Stromal cell of bone marrow (primary cell): Measurements from ENCODE around the gene MUTYH.

ENCODE experiments used
- DNase-seq: peaks from one replicate; pipeline ENCODE4 v3.0.0-alpha.2; 2012; ENCODE audit warnings: low read depth

Gene MUTYH

GRCh38 chr1:45348966-45349677 is 8.9 kb upstream of the MUTYH start:
- no peak for DNase-seq

DNA sequence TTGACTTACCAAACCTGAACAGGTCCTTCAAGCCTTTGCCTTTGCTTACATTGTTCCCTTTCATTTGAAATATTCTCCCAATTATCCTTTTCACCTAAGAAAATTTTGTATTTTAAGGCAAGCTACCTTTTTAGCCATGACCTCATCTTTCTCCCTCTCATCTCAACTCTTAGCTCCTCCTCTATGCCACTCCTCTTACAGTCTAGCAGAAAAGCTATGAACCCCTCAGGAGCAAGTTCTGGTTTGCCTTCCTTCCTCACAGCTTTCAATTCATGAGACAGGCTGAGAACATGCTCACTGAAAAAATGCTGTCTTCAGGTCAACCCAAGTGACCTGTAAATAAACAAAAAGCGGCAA is 8.3 kb upstream of the MUTYH start:
- DNase-seq: no peak

DNA sequence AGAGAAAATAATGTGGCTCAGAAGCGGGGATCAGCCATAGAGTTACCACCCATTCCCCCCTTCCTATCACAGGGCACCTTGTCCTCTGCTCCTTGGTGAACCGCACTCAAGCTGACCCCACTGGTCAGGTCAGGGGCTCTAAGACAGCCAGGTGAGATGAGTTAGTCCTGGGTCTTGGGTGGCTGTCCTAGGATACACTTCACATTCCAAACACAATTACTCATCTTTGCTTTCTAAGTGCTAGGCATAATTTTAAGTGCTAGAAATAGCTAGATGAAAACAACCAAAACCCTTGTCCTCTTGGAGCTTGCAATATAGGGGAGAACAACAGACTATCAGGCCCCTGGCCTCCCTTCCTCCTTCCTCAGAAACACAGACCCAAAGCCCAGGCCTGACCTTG is 7.8 kb upstream of the MUTYH start:
- DNase-seq: no peak

GRCh38 chr1:45346473-45346872 is 6.2 kb upstream of the MUTYH start:
- DNase-seq: no peak

- DNase-seq: no peak
Observed at GRCh38 chr1:45345014-45345413, 4.8 kb upstream of the MUTYH start.

- DNase-seq: no peak
Observed at GRCh38 chr1:45344499-45344898, 4.3 kb upstream of the MUTYH start.

- DNase-seq: no peak
Observed at GRCh38 chr1:45340816-45341466, 701 bp upstream of the MUTYH start.

- DNase-seq: no peak
Observed at GRCh38 chr1:45337630-45338325, 2.5 kb downstream of the MUTYH start.

DNA sequence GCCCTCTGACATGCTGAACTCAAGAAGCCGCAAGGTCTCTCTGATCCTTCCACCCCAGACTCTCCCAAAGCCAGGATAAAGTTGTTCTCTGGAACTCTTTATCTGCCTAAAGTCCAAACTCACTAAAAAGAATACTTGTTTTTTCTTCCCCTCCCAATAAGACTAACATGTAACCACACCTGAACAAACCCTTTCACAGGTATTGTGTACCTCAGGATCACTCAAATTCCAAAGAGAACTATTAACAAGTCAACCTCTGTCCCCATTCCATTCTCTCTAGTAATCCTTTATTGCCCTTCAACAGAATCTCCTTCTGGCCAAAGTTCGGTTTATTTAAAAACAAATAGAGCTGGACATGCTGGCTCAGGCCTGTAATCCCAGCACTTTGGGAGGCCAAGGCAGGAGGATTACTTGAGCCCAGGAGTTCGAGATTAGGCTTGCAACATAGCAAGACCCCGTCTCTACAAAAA is 4.3 kb downstream of the MUTYH start:
- DNase-seq: no peak

GRCh38 chr1:45334308-45335245 is 5.7 kb downstream of the MUTYH start:
- no peak for DNase-seq

GRCh38 chr1:45332346-45332720 is 7.9 kb downstream of the MUTYH start:
- no peak for DNase-seq

- DNase-seq: no peak
Observed at GRCh38 chr1:45331436-45332345, 8.5 kb downstream of the MUTYH start.

DNA sequence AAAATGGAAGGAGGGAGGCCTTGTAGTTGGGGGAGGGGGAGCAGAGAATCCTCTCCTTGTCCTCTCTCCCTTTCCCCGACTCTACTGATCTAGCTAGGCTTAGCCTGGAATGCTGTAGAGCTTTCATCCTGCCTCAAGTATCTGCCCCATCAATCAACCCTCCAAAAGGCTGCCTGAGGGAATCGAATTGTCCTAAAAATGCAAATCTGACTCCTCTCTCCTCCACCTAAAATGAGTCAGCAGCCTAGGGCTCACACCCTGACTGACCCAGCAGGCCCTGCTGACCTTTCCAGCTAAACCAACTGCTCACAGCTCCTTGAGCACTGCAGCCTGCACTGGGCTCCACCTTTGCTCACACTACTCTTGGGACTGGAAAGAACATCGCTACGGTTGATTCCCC is 10.8 kb downstream of the MUTYH start:
- DNase-seq: no peak

- no peak for DNase-seq
Observed at GRCh38 chr1:45328680-45329079, 11.6 kb downstream of the MUTYH start.

DNA sequence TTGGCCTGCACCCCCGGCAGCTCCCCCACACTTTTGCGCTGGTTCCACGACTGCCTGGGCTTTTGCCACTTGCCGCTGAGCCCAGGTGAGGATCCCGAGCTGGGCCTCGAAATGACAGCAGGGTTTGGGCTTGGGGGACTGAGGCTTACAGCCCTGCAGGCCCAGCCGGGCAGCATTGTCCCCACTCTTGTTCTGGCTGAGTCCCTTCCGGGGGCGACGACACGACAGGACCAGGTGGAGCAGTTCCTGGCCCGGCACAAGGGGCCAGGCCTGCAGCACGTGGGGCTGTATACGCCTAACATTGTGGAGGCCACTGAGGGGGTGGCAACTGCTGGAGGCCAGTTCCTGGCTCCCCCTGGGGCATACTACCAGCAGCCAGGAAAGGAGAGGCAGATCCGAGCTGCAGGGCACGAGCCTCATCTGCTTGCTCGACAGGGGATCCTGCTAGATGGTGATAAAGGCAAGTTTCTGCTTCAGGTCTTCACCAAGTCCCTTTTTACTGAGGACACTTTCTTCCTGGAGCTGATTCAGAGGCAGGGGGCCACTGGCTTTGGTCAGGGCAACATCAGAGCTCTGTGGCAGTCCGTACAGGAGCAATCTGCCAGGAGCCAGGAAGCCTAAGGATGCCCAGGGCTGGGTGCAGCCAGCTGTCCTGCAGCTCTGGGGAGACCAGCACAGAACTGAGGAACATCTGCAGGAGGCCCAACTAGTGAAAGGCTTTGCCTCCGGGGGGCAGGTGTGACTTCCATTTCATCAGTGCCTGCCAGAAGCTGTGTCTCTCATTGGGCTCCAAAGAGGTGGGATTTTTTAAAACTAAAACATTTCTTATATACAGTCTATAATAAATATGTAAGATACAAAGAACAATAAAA is 12.4 kb downstream of the MUTYH start:
- no peak for DNase-seq

DNA sequence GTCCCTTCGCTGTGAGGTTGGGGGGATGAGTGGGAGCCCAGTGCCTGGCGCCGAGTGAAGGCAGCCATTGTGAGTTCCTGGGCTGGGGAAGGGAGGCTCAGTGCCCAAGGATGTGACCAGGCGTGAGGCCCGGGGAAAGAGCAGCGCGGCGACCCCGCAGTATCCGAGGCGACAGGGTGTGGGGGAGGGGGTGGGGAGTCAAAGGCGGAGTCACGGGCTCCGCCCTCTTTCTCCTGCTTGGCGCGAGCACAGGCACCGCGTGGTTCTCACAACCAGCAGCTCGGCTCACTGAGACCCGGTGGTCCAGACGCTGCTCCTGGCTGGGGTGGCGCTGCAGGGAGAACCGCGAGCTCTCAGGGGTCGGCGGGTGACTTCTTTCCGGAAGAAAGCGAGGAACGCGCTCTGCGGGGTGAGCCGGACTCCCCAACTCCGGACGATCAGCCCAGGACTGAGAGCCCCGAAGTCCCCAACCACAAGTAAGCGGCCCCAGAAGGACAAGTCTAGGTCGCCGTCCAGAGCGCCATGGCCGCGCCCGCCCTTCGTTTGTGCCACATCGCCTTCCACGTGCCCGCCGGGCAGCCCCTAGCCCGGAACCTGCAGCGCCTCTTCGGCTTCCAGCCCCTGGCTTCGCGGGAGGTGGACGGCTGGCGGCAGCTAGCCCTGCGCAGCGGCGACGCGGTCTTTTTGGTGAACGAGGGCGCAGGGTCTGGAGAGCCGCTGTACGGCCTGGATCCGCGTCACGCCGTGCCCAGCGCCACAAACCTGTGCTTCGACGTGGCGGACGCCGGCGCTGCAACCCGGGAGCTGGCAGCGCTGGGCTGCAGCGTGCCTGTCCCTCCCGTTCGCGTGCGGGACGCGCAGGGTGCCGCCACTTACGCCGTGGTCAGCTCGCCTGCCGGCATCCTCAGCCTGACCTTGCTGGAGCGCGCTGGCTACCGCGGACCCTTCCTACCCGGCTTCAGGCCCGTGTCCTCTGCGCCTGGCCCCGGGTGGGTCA is 13.3 kb downstream of the MUTYH start, which contains the start of gene HPDL:
Gene HPDL (plus strand): TSS at position 269 of the 997 bp plus-strand sequence. CDS start 254 bp downstream, at position 523.
- DNase-seq: no peak

- DNase-seq: no peak
Observed at GRCh38 chr1:45325851-45326506, 14.3 kb downstream of the MUTYH start.

GRCh38 chr1:45322486-45323040 is 17.7 kb downstream of the MUTYH start:
- no peak for DNase-seq
